Ascending aorta (tissue), 2 donors: ENCODE results near the gene SIL1. TPM values are rescaled to one million over a fixed set of nuclear protein-coding genes. Genes with fewer than 3 reads are reported as not detected.
A peak's percentile ranks its signal among the peaks of the same experiment; 100 is the strongest.

Experiments used
- DNase-seq, 2 donors: peaks; one replicate each; pipeline ENCODE4 v3.0.0-alpha.2; 2019; ENCODE audit warnings: low spot score in 2 of 2
- H3K27ac ChIP-seq, 2 donors: fragments of 200-600 bp; sonication (generic); one replicate each; pipeline ENCODE4 v1.5.1; 2016 to 2017; ENCODE audit warnings: mild to moderate bottlenecking in 1 of 2
- H3K27me3 ChIP-seq: fragments of 200-600 bp; sonication (generic); one replicate; pipeline ENCODE4 v1.5.1; 2017
- H3K36me3 ChIP-seq, 2 donors: fragments of 200-600 bp; sonication (generic); one replicate each; pipeline ENCODE4 v1.5.1; 2016
- H3K4me1 ChIP-seq, 2 donors: fragments of 200-600 bp; sonication (generic); one replicate each; pipeline ENCODE4 v1.5.1; 2016 to 2017; ENCODE audit warnings: mild to moderate bottlenecking in 1 of 2
- H3K4me3 ChIP-seq, 2 donors: fragments of 200-600 bp; sonication (generic); one replicate each; pipeline ENCODE4 v1.5.1; 2016 to 2017; ENCODE audit warnings: mild to moderate bottlenecking in 1 of 2
- H3K9me3 ChIP-seq, 2 donors: fragments of 200-600 bp; sonication (generic); one replicate each; pipeline ENCODE4 v1.5.1; 2016
- intact Hi-C: fragments of 100-400 bp; cut with DNase I; formaldehyde crosslinking; loops from one replicate; pipeline ENCODE4 v1.15.1; 2023
- total RNA-seq: library from RNA; depleted of rRNA; stranded (reverse); fragments of >200 nt; gene quantifications from one replicate; pipeline ENCODE4 v1.1.0, GENCODE V29; 2016
- TF ChIP-seq, protein P1 (sequence below), 3 experiments: fragments of 200-600 bp in 2 of 3; fragments of 450-650 bp in 1 of 3; sonication (generic) in 2 of 3; IDR thresholded peaks; one replicate each; pipeline ENCODE4 v1.5.1; 2016 to 2019; ENCODE audit warnings: antibody characterized with exemption in 3 of 3, mild to moderate bottlenecking in 1 of 3, moderate library complexity in 1 of 3

SIL1 gene
- total RNA-seq, 1 donor from 2014 or later = 53.4 TPM

DNA sequence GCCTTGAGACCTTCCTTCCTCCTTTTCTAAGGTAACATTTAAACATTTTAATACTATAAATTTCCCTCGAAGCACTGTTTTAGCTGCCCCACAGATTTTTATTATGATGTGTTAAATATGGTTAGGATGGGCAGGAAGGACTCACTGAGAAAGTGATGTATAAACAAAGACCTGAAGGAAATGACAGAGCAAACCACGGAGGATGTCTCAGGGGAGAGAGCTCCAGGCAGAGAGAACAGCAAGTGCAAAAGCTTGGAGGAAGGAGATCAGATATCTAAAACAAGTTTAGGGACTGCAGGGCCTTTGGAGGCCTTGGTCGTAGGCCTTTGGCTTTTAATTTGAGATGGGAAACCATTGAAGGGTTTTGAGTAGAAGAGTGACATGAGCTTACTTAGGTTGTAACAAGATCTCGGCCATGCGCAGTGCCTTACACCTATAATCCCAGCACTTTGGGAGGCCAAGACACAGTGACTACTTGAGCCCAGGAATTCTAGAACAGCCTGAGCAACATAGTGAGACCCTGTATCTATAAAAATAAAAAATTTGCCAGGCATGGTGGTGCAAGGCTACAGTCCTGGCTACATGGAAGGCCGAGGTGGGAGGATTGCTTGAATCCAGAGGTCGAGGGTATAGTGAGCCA is 287.5 kb downstream of the SIL1 start:
- TF ChIP-seq, protein P1, sequence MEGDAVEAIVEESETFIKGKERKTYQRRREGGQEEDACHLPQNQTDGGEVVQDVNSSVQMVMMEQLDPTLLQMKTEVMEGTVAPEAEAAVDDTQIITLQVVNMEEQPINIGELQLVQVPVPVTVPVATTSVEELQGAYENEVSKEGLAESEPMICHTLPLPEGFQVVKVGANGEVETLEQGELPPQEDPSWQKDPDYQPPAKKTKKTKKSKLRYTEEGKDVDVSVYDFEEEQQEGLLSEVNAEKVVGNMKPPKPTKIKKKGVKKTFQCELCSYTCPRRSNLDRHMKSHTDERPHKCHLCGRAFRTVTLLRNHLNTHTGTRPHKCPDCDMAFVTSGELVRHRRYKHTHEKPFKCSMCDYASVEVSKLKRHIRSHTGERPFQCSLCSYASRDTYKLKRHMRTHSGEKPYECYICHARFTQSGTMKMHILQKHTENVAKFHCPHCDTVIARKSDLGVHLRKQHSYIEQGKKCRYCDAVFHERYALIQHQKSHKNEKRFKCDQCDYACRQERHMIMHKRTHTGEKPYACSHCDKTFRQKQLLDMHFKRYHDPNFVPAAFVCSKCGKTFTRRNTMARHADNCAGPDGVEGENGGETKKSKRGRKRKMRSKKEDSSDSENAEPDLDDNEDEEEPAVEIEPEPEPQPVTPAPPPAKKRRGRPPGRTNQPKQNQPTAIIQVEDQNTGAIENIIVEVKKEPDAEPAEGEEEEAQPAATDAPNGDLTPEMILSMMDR (IDR thresholded peaks at IDR 0.05) = no peak
- Histone ChIP-seq H3K36me3 (peaks cover 13 to 18% of the 10 kb centered on the region in 2 donors), H3K4me1 (peaks cover 0 to 3% of the 10 kb centered on the region in 2 donors), H3K27ac (peak overlapping the region in 1 of 2 donors; percentile 50), H3K9me3 (no peaks in the 10 kb centered on the region), H3K27me3 (no peaks in the 10 kb centered on the region), H3K4me3 (no peak overlapping the region)
- intact Hi-C loops = no loop called here
- no peak for DNase-seq

DNA sequence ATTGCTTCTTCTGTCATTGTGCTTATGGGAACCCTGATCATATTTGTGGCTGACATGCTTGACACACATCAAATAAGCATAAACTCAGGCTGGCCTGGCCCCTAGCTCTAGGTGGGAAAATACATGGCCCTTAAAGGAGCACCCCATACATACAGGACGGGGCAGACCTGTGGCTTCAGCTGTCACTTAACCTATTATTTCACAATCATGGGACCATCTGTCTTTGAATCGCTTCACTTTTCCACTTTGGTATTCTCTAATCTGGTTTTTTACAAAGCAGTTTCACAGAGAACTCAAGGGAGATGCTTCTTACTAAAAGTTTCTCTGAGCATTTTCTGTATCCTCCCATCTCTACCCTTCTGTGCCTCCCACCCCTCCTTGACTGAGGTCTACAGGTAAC is 288.4 kb downstream of the SIL1 start:
- H3K4me1 ChIP-seq = peaks cover 0 to 3% of the 10 kb centered on the region in 2 donors
- no peaks in the 10 kb centered on the region for H3K27me3 ChIP-seq
- intact Hi-C loops = no loop called here
- H3K4me3 ChIP-seq = no peak overlapping the region
- H3K36me3 ChIP-seq = peaks cover 18 to 19% of the 10 kb centered on the region in 2 donors
- TF ChIP-seq, protein P1 (IDR thresholded peaks at IDR 0.05) = no peak
- H3K9me3 ChIP-seq = no peaks in the 10 kb centered on the region
- no peak for DNase-seq
- no peak overlapping the region for H3K27ac ChIP-seq

DNA sequence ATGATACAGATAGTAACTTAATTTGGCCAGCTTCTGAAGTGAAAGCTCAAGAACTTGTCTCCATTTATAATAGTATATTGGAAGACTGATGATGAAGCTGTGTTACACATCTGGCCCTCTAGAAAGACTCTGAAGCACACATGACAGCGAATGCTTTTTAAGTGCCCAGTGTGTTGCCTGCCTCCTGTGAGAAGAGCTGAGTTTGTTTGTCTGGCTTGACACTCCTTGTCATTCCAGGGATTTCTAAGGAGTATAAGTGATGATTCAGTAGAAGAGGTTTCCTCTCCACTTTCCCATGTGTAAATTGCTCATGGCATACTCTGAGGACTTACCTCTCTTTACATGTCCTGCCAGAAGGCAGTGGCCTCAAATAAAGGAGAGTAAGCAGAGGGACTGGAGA is 292.6 kb downstream of the SIL1 start:
- peaks cover 27% of the 10 kb centered on the region in 2 donors for H3K36me3 ChIP-seq
- no peaks in the 10 kb centered on the region for H3K27me3 ChIP-seq
- no peak overlapping the region for H3K27ac ChIP-seq
- intact Hi-C loops = no loop called here
- H3K4me3 ChIP-seq = no peak overlapping the region
- TF ChIP-seq, protein P1 (IDR thresholded peaks at IDR 0.05) = no peak
- no peak for DNase-seq
- no peaks in the 10 kb centered on the region for H3K9me3 ChIP-seq
- H3K4me1 ChIP-seq = no peaks in the 10 kb centered on the region

DNA sequence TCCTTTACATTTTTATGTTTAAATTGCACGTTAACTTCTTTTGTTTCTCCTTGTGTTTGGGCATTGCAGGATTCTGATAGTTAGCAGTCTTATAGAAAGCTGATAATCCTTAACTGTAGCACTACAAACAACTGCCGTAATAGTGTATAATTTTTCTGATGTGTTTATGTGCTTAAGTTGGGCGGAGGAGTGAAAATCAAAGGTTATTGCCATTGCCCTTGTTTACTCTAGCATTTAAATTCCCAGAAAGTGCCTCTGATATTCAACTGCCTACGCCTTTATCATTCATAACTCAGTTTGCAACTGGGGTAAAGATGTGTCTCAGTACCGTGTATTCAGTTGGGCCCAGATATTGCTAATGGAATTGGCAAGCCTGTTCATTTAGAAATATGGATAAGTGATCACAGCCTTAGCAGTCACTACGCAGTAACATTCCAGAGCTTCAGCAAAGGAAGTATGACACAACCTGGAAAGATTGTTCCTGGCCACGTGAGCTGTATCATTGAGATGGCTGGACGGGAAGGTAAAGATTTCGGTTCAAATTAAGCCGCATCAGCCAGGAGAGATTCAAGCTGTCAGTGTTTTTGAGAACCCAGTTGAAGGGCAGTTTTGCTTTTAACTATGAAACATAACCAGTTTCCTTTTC is 294.9 kb downstream of the SIL1 start:
- no peak overlapping the region for H3K4me3 ChIP-seq
- peak overlapping the region; percentile 5 to 19 for H3K27ac ChIP-seq
- H3K36me3 ChIP-seq = peaks cover 22 to 32% of the 10 kb centered on the region in 2 donors
- TF ChIP-seq, protein P1 (IDR thresholded peaks at IDR 0.05) = no peak
- no peak for DNase-seq
- intact Hi-C loops = no loop called here
- H3K4me1 ChIP-seq = no peaks in the 10 kb centered on the region
- H3K9me3 ChIP-seq = no peaks in the 10 kb centered on the region
- H3K27me3 ChIP-seq = no peaks in the 10 kb centered on the region

DNA sequence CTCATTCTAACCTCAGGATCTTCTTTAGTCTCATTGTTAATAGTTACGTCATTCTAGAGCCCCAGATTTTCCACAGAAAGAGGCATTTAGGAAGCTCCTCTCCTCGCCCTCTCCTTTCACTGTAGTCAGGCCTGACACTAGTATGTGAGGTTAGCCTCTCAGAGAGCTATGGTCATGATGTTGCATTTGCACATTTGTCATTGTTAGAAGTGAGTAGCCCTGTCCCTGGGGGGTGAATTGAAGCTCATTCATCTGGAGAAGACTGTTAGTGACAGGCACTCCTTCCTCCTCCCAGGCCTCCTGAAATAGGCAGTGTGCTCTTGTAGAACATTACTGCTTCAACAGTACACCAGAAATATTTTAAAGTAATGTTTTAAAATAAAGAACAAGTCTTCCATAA is 296.5 kb downstream of the SIL1 start:
- Histone ChIP-seq H3K9me3 (no peaks in the 10 kb centered on the region), H3K4me1 (no peaks in the 10 kb centered on the region), H3K27ac (no peak overlapping the region), H3K4me3 (no peak overlapping the region), H3K27me3 (no peaks in the 10 kb centered on the region), H3K36me3 (peaks cover 22 to 29% of the 10 kb centered on the region in 2 donors)
- DNase-seq = no peak
- intact Hi-C loops = no loop called here
- TF ChIP-seq, protein P1 (IDR thresholded peaks at IDR 0.05) = no peak
